DOHH2 (cell line): ENCODE results near the gene PCGF2.

Experiments used
- H3F3A ChIP-seq: fragments of 200-600 bp; sonication (generic), shearing (Covaris generic); 2 replicates; pipeline ENCODE4 v1.6.0; 2016; ENCODE audit warnings: antibody characterized with exemption, mild to moderate bottlenecking; ENCODE audit not compliant: control insufficient read depth, insufficient read depth
- H3K27ac ChIP-seq: fragments of 200-600 bp; sonication (generic); 2 replicates; pipeline ENCODE4 v1.5.1; 2014; ENCODE audit warnings: low read depth, mild to moderate bottlenecking, low read length, moderate library complexity
- H3K27me3 ChIP-seq: fragments of 200-600 bp; sonication (generic); 2 replicates; pipeline ENCODE4 v1.6.1; 2014; ENCODE audit warnings: mild to moderate bottlenecking, low read length, mixed read lengths; ENCODE audit not compliant: control insufficient read depth
- H3K36me3 ChIP-seq: fragments of 200-600 bp; sonication (generic); 2 replicates; pipeline ENCODE4 v1.6.1; 2014; ENCODE audit warnings: mild to moderate bottlenecking, low read length, moderate library complexity, mixed read lengths; ENCODE audit not compliant: control insufficient read depth
- H3K4me1 ChIP-seq: fragments of 200-600 bp; sonication (generic); 2 replicates; pipeline ENCODE4 v1.6.1; 2014; ENCODE audit warnings: mild to moderate bottlenecking, low read length, mixed read lengths; ENCODE audit not compliant: control insufficient read depth
- H3K4me2 ChIP-seq: fragments of 200-600 bp; sonication (generic); 2 replicates; pipeline ENCODE4 v1.6.0; 2014; ENCODE audit warnings: mild to moderate bottlenecking, low read length, moderate library complexity
- H3K4me3 ChIP-seq: fragments of 200-600 bp; sonication (generic); 2 replicates; pipeline ENCODE4 v1.5.1; 2014; ENCODE audit warnings: mild to moderate bottlenecking, low read length, mixed read lengths
- H3K79me2 ChIP-seq: fragments of 200-600 bp; sonication (generic); 2 replicates; pipeline ENCODE4 v1.6.1; 2014; ENCODE audit warnings: mild to moderate bottlenecking, low read length, mixed read lengths; ENCODE audit not compliant: control insufficient read depth
- H3K9me2 ChIP-seq: fragments of 200-600 bp; sonication (generic); replicated peaks from 2 replicates; pipeline ENCODE4 v1.6.1; 2014; ENCODE audit warnings: mild to moderate bottlenecking, low read length, mixed read lengths; ENCODE audit not compliant: control insufficient read depth
- H3K9me3 ChIP-seq: fragments of 200-600 bp; sonication (generic); 2 replicates; pipeline ENCODE4 v1.6.1; 2014; ENCODE audit warnings: antibody characterized with exemption, low read length, mixed read lengths; ENCODE audit not compliant: control insufficient read depth, insufficient read depth
- H4K20me1 ChIP-seq: fragments of 200-600 bp; sonication (generic); 2 replicates; pipeline ENCODE4 v1.6.0; 2014; ENCODE audit warnings: low read depth, mild to moderate bottlenecking, antibody characterized with exemption, low read length, moderate library complexity; ENCODE audit not compliant: control insufficient read depth, insufficient read depth
- EZH2phosphoT487 ChIP-seq: fragments of 200-600 bp; sonication (generic); IDR thresholded peaks from 2 replicates; pipeline ENCODE4 v1.6.1; 2017; ENCODE audit warnings: borderline replicate concordance, mild to moderate bottlenecking, antibody characterized with exemption, low read length, moderate library complexity, mixed read lengths
- TF ChIP-seq, protein P1 (sequence below): fragments of 200-600 bp; sonication (generic); IDR thresholded peaks from one replicate; pipeline ENCODE4 v1.5.1; 2014; ENCODE audit warnings: antibody characterized with exemption, mild to moderate bottlenecking, low read depth, low read length; ENCODE audit not compliant: poor library complexity, severe bottlenecking

The PCGF2 gene

DNA sequence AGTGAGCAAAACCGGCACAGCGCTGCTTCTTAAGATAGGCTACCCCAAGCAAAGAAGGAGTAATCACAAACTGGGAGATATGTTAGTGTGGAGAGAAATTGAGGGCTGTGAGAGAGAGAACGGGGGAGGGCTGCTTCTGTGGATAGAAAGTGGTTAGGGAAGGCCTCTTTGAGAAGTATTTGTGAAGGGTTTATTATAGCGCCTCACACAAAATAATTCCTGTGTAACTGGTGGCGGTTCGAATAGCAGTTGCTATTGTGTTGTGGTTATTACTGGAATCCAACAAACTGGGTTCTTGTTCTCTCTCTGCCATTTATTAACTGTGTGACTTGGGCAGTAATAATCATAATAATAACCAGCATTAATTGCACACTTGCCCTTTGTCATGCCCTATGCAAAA lies 27.2 kb downstream of the PCGF2 start:
- Histone ChIP-seq H3K36me3 (peaks cover 67% of the 10 kb centered on the region), H3K4me1 (peaks cover 5% of the 10 kb centered on the region; the same call in 1 of the 2 replicates), H3K27ac (no peak overlapping the region), H4K20me1 (no peaks in the 10 kb centered on the region), H3K9me2 (no peaks in the 10 kb centered on the region), H3F3A (no peaks in the 10 kb centered on the region), H3K4me2 (no peak overlapping the region), H3K79me2 (no peaks in the 10 kb centered on the region), H3K4me3 (no peak overlapping the region), H3K9me3 (no peaks in the 10 kb centered on the region), H3K27me3 (no peaks in the 10 kb centered on the region)
- no peak for TF ChIP-seq EZH2phosphoT487
- TF ChIP-seq, protein P1, sequence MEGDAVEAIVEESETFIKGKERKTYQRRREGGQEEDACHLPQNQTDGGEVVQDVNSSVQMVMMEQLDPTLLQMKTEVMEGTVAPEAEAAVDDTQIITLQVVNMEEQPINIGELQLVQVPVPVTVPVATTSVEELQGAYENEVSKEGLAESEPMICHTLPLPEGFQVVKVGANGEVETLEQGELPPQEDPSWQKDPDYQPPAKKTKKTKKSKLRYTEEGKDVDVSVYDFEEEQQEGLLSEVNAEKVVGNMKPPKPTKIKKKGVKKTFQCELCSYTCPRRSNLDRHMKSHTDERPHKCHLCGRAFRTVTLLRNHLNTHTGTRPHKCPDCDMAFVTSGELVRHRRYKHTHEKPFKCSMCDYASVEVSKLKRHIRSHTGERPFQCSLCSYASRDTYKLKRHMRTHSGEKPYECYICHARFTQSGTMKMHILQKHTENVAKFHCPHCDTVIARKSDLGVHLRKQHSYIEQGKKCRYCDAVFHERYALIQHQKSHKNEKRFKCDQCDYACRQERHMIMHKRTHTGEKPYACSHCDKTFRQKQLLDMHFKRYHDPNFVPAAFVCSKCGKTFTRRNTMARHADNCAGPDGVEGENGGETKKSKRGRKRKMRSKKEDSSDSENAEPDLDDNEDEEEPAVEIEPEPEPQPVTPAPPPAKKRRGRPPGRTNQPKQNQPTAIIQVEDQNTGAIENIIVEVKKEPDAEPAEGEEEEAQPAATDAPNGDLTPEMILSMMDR, result no peak

DNA sequence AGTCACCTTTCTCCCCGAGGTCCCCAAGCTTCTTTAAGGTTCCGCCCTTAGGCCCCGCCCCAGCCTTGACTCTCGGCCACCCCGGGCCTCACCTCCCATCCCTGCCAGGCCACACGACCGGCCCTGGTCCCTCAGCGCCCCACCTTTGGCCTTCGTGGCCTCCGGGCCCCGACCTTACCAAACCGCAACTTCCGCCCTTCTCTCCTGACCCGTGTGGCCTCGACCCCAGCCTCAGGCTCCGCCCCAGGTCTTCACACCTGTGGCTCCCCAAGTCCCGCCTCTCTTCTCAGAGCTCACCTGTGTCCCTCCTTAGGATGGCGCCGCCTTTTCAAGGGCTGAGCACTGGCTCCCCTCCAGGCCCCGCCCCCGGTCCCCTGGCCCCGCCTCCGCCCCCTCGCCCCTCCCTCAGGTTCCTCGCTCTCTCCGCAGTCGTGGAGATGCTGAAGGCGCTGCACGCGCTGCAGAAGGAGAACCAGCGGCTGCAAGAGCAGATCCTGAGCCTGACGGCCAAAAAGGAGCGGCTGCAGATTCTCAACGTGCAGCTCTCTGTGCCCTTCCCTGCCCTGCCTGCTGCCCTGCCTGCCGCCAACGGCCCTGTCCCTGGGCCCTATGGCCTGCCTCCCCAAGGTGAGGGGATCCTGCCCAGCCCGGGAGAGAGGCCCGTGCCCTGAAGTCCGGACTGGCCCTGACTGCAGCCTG lies 28.0 kb downstream of the PCGF2 start:
- H3K9me2 ChIP-seq, result no peaks in the 10 kb centered on the region
- no peaks in the 10 kb centered on the region for H3F3A ChIP-seq
- peaks cover 74% of the 10 kb centered on the region for H3K36me3 ChIP-seq
- no peak for TF ChIP-seq EZH2phosphoT487
- TF ChIP-seq, protein P1, result no peak
- no peaks in the 10 kb centered on the region for H3K27me3 ChIP-seq
- no peaks in the 10 kb centered on the region for H4K20me1 ChIP-seq
- H3K79me2 ChIP-seq, result no peaks in the 10 kb centered on the region
- no peak overlapping the region for H3K4me3 ChIP-seq
- no peak overlapping the region for H3K4me2 ChIP-seq
- no peak overlapping the region for H3K27ac ChIP-seq
- peaks cover 11% of the 10 kb centered on the region for H3K4me1 ChIP-seq
- H3K9me3 ChIP-seq, result no peaks in the 10 kb centered on the region

DNA sequence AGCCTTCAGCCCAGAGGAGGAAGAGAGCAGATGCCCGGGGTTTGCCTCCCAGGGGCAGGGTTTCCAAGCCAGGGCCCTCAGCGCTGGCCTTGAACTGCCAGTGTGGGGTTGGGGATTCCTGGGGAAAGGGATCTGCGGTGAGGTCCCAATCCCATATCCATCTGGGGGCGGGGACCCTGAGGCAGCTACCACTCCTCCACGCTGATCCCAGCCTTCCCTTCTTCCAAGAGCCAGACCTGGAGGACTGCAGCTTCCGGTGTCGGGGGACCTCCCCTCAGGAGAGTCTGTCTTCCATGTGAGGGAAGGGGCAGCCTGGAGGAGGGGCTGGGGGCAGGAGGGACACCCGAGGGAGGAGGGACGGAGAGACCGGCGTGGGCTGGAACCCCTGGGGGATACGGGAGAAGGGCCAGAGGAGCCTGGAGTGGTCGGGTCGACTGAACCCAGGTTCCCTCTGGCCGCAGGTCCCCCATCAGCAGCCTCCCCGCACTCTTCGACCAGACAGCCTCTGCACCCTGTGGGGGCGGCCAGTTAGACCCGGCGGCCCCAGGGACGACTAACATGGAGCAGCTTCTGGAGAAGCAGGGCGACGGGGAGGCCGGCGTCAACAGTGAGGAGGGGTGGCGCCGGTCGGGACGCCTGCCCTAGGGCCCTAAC lies 28.7 kb downstream of the PCGF2 start:
- no peaks in the 10 kb centered on the region for H3K27me3 ChIP-seq
- no peaks in the 10 kb centered on the region for H3K9me2 ChIP-seq
- H4K20me1 ChIP-seq, result no peaks in the 10 kb centered on the region
- peaks cover 75% of the 10 kb centered on the region for H3K36me3 ChIP-seq
- no peaks in the 10 kb centered on the region for H3K79me2 ChIP-seq
- no peak overlapping the region for H3K27ac ChIP-seq
- peaks cover 11% of the 10 kb centered on the region for H3K4me1 ChIP-seq
- no peaks in the 10 kb centered on the region for H3F3A ChIP-seq
- no peak overlapping the region for H3K4me3 ChIP-seq
- H3K4me2 ChIP-seq, result no peak overlapping the region
- TF ChIP-seq, protein P1, result no peak
- TF ChIP-seq EZH2phosphoT487, result no peak
- no peaks in the 10 kb centered on the region for H3K9me3 ChIP-seq
